ENCODE measurements around the gene NOX5. TPM values are rescaled to one million over a fixed set of nuclear protein-coding genes. Genes with fewer than 3 reads are reported as not detected.

The NOX5 gene
- total and polyA plus RNA-seq, 2 experiments from 2014 or later, result 0.12 to 0.39 TPM

DNA sequence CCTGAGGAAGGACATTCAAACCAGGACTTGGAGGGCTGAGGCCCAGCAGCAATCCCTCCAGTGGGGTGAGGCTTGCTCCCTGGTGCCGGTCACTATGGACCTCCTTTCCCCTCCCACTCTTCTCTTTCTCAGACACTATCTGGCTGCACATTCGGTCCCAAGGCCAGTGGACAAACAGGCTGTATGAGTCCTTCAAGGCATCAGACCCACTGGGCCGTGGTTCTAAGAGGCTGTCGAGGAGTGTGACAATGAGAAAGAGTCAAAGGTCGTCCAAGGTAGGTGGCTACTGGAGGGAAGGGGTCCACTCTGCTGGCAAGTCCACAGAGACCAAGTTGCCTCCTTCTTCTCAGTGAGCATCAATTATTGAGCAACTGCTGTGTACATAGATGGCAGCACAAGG, 28.0 kb downstream of the NOX5 start:
- DNase-seq (ENCODE audit: low read depth in 1 of 2, low spot score in 1 of 2), result no peak
- Histone ChIP-seq H3K27me3 (peaks cover 2% of the 10 kb centered on the region), H3K9me3 (ENCODE audit: low read depth) (no peaks in the 10 kb centered on the region), H3K4me1 (ENCODE audit: low read depth) (no peaks in the 10 kb centered on the region), H3K27ac (no peak overlapping the region), H3K4me3 (no peak overlapping the region), H3K36me3 (no peaks in the 10 kb centered on the region)
- TF ChIP-seq, protein P1, sequence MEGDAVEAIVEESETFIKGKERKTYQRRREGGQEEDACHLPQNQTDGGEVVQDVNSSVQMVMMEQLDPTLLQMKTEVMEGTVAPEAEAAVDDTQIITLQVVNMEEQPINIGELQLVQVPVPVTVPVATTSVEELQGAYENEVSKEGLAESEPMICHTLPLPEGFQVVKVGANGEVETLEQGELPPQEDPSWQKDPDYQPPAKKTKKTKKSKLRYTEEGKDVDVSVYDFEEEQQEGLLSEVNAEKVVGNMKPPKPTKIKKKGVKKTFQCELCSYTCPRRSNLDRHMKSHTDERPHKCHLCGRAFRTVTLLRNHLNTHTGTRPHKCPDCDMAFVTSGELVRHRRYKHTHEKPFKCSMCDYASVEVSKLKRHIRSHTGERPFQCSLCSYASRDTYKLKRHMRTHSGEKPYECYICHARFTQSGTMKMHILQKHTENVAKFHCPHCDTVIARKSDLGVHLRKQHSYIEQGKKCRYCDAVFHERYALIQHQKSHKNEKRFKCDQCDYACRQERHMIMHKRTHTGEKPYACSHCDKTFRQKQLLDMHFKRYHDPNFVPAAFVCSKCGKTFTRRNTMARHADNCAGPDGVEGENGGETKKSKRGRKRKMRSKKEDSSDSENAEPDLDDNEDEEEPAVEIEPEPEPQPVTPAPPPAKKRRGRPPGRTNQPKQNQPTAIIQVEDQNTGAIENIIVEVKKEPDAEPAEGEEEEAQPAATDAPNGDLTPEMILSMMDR (IDR thresholded peaks at IDR 0.05; ENCODE audit: low read depth, low read length), result no peak

DNA sequence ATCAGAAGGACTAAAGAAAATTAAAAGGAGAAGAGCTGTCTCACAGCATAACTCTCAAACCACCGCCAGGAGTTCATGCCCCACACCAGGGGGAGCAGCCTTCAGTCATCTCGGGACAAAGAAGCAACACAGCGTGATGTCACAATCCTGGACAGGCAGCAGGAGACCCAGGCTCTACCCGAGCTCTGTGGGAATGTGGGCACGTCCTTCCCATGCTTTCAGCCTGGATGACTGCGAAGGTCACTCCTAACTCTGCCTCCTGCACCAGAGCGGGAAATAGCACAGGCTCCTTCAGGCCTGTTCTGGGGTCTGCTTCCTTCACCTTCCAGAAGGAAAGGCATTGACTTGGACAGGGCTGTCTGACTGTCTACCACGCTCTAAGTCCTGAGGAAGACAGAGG, 31.3 kb downstream of the NOX5 start:
- DNase-seq (ENCODE audit: low read depth in 1 of 2, low spot score in 1 of 2), result peak; percentile 38 to 74
- TF ChIP-seq, protein P1 (IDR thresholded peaks at IDR 0.05; ENCODE audit: low read depth, low read length), result peak; percentile 46
- H3K9me3 ChIP-seq (ENCODE audit: low read depth), result no peaks in the 10 kb centered on the region
- H3K27ac ChIP-seq, result no peak overlapping the region
- no peaks in the 10 kb centered on the region for H3K27me3 ChIP-seq
- H3K4me1 ChIP-seq (ENCODE audit: low read depth), result no peaks in the 10 kb centered on the region
- H3K36me3 ChIP-seq, result no peaks in the 10 kb centered on the region
- H3K4me3 ChIP-seq, result no peak overlapping the region

DNA sequence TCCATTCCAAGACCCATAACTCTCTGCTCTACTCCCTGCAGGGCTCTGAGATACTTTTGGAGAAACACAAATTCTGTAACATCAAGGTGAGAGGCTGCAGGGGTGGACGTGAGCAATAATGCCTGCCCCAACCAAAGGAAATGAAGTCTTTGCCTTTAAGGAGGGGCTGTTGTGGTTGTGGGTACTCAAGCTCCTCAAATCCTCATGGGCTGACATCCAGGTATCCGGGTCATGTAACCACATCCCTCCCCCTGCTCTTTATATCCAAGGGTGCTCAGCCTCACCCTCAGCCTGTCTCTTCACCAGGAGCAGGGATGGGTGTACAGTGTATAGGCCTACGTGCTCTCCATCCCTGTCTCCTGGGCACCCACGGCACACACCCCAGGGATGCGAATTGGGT, 32.3 kb downstream of the NOX5 start:
- Histone ChIP-seq H3K36me3 (no peaks in the 10 kb centered on the region), H3K27ac (no peak overlapping the region), H3K4me1 (ENCODE audit: low read depth) (no peaks in the 10 kb centered on the region), H3K9me3 (ENCODE audit: low read depth) (no peaks in the 10 kb centered on the region), H3K4me3 (no peak overlapping the region), H3K27me3 (no peaks in the 10 kb centered on the region)
- no peak for DNase-seq (ENCODE audit: low read depth in 1 of 2, low spot score in 1 of 2)
- TF ChIP-seq, protein P1 (IDR thresholded peaks at IDR 0.05; ENCODE audit: low read depth, low read length), result no peak

DNA sequence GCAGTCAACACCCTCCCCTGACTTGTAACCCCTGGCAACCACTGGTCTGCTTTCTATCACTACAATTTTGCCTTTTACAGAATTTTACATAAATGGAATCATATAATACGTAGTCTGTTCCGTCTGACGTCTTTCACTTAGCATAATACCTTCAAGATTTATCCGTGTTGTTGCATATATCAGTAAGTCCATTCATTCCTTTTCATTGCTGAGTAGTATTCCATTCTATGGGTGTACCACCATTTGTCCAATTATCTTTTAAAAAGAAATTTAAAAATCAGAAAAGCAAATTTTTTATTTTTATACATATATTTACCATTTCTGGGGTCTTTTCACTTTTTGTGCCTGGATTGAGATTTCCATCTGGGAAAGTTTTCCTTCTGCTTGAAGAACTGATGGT, 35.5 kb downstream of the NOX5 start:
- Histone ChIP-seq H3K27me3 (no peaks in the 10 kb centered on the region), H3K4me3 (no peak overlapping the region), H3K4me1 (ENCODE audit: low read depth) (no peaks in the 10 kb centered on the region), H3K36me3 (no peaks in the 10 kb centered on the region), H3K27ac (no peak overlapping the region), H3K9me3 (ENCODE audit: low read depth) (no peaks in the 10 kb centered on the region)
- TF ChIP-seq, protein P1 (IDR thresholded peaks at IDR 0.05; ENCODE audit: low read depth, low read length), result no peak
- DNase-seq (ENCODE audit: low read depth in 1 of 2, low spot score in 1 of 2), result no peak

DNA sequence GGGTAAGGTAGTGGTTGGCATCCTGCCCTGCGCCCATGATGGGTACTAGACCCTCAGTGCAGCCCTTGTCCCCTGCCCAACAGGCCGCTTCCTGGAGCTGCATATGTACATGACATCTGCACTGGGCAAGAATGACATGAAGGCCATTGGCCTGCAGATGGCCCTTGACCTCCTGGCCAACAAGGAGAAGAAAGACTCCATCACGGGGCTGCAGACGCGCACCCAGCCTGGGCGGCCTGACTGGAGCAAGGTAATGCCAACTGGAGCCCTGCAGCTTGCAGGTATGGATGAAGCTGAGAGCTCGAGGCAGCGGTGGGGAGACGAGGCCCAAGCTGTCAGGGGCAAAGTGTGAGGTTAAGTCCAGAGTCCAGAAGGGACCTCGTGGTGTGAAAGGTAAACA, 40.8 kb downstream of the NOX5 start:
- H3K4me1 ChIP-seq (ENCODE audit: low read depth), result peaks cover 5% of the 10 kb centered on the region
- H3K4me3 ChIP-seq, result no peak overlapping the region
- peaks cover 15% of the 10 kb centered on the region for H3K27me3 ChIP-seq
- no peak overlapping the region for H3K27ac ChIP-seq
- TF ChIP-seq, protein P1 (IDR thresholded peaks at IDR 0.05; ENCODE audit: low read depth, low read length), result no peak
- DNase-seq (ENCODE audit: low read depth in 1 of 2, low spot score in 1 of 2), result no peak
- H3K9me3 ChIP-seq (ENCODE audit: low read depth), result no peaks in the 10 kb centered on the region
- no peaks in the 10 kb centered on the region for H3K36me3 ChIP-seq

DNA sequence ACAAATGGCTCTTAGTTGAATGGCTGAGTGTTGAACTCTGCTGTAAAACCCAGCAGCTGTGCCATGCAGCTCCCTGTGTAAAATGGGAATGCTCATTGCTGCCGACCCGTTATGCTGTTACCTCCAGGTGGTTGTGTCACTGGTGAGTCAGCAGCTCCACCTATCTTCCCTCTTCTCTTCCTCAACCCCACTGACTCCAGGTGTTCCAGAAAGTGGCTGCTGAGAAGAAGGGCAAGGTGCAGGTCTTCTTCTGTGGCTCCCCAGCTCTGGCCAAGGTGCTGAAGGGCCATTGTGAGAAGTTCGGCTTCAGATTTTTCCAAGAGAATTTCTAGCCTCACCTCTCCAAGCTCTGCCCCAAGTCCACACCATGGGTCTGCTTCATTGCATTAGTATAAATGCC, 41.9 kb downstream of the NOX5 start:
- H3K4me3 ChIP-seq, result no peak overlapping the region
- H3K36me3 ChIP-seq, result no peaks in the 10 kb centered on the region
- H3K9me3 ChIP-seq (ENCODE audit: low read depth), result no peaks in the 10 kb centered on the region
- no peak overlapping the region for H3K27ac ChIP-seq
- H3K4me1 ChIP-seq (ENCODE audit: low read depth), result peaks cover 10% of the 10 kb centered on the region
- H3K27me3 ChIP-seq, result peaks cover 15% of the 10 kb centered on the region
- TF ChIP-seq, protein P1 (IDR thresholded peaks at IDR 0.05; ENCODE audit: low read depth, low read length), result no peak
- DNase-seq (ENCODE audit: low read depth in 1 of 2, low spot score in 1 of 2), result peak in 1 of 2 donors; percentile 11

Measured in cardiac muscle cell (in vitro differentiated cells and primary cell).